HK-2 (cell line): ENCODE data around the gene CNTNAP1.

Source experiments
- DNase-seq: peaks from one replicate; pipeline ENCODE4 v3.0.0-alpha.2; 2018; ENCODE audit not compliant: unreplicated experiment

Gene CNTNAP1

DNA sequence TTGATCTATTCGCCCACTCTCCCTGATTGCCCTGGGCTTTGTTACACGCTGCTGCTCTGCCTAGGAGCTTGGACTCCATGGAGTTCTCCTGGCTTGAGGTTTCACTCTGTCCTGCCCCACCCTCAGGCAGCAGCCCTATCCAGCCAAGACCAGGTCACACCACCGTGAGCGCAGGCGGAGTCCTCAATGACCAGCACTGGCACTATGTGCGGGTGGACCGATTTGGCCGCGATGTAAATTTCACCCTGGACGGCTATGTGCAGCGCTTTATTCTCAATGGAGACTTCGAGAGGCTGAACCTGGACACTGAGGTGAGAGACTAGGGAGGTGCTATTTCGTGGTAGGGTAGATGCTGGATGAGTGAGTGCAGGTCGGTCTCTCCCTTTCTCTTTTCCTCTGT is 3.5 kb downstream of the CNTNAP1 start:
- no peak for DNase-seq

DNA sequence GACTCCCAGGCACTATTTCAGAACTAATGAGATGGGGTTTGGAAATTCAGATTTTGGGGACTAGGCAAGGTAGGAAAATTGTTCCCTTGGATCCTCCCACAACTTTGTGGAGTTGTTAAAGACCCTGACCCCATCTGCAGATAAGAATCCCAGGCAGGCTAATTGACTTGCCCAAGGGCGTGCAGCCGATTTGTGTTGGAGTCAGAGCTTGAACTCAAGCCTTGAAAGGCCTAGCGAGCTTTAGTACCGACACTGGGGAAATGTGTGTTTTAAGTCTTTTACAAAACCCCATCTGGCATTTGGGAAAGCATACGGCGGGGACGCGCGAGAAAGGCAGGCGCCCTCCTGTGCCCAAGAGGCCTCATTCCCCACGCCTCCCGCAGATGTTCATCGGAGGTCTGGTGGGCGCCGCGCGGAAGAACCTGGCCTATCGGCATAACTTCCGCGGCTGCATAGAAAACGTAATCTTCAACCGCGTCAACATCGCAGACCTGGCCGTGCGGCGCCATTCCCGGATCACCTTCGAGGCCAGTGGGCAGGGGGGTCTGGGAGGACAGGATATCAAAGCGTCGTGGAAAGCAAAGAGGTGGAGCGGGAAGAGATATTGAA is 4.3 kb downstream of the CNTNAP1 start:
- no peak for DNase-seq

DNA sequence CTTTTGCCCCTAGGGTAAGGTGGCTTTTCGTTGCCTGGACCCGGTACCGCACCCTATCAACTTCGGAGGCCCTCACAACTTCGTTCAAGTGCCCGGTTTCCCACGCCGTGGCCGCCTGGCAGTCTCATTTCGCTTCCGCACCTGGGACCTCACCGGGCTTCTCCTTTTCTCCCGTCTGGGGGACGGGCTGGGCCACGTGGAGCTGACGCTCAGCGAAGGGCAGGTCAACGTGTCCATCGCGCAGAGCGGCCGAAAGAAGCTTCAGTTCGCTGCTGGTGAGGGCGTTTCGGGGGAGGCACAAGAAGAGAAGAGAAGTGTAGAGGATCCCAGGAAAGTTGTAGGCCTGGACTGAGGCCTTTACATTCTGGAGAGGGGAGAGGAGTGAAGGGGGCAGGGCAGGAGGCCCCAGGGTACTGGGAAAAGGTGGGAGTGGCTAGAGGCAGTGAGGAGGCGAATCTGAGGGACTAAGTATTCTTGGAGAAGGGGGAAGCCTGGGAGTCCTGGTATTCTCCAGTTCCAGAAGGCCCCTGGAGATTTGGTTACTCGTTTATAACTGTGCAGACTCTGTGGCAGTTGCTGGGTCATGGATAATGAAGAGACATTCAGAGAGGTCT is 5.5 kb downstream of the CNTNAP1 start:
- no peak for DNase-seq

DNA sequence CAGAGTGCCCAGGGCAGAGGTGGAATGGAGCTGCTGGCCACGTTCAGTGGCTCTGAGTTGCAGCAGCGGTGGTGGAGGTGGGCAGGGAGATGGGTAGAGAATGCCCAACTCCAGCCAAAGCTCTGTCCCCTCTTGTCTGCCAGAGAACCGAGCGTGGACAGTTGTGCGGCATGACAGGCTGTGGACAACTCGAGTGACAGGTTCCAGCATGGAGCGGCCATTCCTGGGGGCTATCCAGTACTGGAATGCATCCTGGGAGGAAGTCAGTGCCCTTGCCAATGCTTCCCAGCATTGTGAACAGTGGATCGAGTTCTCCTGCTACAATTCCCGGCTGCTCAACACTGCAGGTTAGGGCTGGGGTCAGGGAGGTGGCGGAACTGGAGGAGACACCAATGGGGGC is 8.3 kb downstream of the CNTNAP1 start:
- DNase-seq, result no peak

DNA sequence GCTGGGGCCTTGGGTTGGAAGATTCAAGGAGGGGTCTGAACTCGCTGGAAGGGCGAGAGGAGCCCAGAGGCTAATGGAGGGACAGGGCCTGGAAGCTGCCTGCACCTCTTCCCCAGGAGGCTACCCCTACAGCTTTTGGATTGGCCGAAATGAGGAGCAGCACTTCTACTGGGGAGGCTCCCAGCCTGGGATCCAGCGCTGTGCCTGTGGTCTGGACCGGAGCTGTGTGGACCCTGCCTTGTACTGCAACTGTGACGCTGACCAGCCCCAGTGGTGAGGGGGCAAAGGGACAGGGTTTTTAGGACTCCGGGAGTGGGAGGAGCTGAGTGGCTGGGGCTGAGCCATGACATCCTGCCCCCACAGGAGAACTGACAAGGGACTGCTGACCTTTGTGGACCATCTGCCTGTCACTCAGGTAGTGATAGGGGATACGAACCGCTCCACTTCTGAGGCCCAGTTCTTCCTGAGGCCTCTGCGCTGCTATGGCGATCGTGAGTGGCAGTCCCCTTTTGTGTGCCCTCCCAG is 8.8 kb downstream of the CNTNAP1 start:
- DNase-seq, result no peak

- no peak for DNase-seq
Measured at GRCh38 chr17:42692489-42692888, 10.2 kb downstream of the CNTNAP1 start.

DNA sequence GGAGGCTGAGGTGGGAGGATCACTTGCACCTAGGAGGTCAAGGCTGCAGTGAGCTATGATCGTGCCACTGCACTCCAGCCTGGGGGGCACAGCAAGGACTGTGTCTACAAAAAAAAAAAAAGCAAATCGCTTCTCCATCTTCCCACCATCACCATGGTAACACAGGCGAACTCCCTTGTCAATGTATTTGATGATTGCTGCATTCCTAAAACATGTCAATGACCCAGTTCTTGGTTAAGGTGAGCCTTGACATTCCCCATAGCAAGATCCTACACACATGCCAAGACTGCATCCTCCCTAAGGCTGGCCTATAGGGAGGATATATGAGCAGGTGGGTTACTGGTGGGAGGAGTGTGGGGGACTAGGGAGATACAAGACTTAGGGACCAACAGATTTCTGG is 12.2 kb downstream of the CNTNAP1 start:
- no peak for DNase-seq

DNA sequence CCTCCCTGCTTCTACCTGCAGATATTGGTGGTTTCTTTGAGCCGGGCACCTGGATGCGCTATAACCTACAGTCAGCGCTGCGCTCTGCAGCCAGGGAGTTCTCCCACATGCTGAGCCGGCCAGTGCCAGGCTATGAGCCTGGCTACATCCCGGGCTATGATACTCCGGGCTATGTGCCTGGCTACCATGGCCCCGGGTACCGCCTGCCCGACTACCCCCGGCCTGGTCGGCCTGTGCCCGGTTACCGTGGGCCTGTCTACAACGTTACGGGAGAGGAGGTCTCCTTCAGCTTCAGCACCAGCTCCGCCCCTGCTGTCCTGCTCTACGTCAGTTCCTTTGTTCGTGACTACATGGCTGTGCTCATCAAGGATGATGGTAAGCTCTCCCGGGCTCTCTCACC is 13.2 kb downstream of the CNTNAP1 start:
- no peak for DNase-seq

- no peak for DNase-seq
Measured at GRCh38 chr17:42697108-42697811, 14.9 kb downstream of the CNTNAP1 start.

GRCh38 chr17:42698736-42699414 is 16.5 kb downstream of the CNTNAP1 start:
- DNase-seq, result no peak

GRCh38 chr17:42699415-42699740 is 17.0 kb downstream of the CNTNAP1 start:
- no peak for DNase-seq

GRCh38 chr17:42700586-42701289 is 18.4 kb downstream of the CNTNAP1 start:
- DNase-seq, result no peak

DNA sequence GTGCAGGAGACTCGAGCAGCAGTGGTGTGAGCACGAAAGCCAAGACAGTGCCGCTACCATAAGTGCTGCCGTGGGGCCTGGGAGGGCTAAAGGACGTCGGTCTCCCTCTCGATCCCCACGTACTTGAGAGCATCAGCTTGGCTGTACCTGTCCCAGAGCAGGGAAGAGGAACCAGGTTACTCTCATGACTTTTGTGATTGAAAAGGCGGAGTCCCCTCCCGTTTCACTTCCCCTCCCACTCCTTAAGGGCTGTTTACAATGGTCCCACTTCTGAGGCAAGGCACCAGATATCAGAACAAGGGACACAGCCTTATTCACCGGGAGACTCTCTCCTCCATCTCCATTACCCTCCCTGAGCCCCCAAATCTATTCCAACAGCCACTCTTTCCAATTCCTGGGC is 20.1 kb downstream of the CNTNAP1 start:
- no peak for DNase-seq

DNA sequence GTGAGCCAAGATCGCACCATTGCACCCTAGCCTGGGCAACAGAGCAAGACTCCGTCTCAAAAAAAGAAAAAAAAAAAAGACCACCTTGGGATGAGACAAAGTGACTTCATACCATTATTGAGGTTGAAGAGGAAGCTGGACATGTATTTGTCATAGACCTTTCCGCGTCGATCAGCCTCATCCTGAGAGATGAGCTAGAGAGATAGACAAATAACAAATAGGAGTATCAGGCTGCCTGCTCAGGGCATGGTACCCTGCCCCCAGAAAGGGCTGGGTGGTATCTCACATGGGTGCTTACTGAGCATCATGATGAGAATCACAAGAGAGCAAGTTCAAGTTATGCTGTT is 22.1 kb downstream of the CNTNAP1 start:
- DNase-seq, result no peak

GRCh38 chr17:42704837-42705494 is 22.6 kb downstream of the CNTNAP1 start:
- no peak for DNase-seq

DNA sequence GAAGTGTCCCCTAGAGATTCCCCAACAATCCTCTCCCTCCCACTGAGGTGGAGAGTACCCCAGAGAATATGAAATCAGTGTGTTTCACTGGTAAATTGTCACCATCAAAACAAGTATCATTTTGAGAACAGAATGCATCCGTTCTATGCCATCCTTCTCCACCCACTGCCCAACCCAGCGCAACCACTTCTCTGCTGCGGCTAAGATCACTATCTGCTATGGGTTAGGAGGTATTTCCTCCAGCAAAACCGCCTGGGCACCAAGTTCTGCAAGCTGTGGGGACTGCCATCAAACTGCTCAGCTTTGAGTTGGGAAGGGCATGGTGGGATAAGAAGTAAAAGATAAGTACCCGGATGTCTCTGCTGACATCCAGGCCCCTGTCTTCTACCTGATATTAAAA is 24.4 kb downstream of the CNTNAP1 start:
- DNase-seq, result no peak

DNA sequence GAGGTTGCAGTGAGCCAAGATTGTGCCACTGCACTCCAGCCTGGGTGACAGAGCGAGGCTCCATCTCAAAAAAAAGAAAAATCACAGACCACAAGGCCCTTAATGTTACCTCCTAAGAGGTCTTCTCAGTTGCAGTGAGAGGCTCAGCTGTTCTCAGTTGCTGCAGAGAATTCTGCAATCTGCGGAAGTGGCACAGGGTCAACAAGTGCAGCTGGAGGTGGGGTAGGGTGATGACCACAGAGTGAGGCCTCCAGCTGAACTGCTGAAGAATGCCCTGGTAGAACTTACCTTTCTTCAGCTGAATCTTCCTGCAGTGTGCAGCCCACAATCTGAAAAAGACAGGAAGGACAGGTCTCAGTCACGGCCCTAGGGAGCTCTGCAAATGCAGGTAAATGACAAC is 26.3 kb downstream of the CNTNAP1 start:
- DNase-seq, result no peak

GRCh38 chr17:42709561-42709960 is 27.2 kb downstream of the CNTNAP1 start:
- DNase-seq, result no peak

DNA sequence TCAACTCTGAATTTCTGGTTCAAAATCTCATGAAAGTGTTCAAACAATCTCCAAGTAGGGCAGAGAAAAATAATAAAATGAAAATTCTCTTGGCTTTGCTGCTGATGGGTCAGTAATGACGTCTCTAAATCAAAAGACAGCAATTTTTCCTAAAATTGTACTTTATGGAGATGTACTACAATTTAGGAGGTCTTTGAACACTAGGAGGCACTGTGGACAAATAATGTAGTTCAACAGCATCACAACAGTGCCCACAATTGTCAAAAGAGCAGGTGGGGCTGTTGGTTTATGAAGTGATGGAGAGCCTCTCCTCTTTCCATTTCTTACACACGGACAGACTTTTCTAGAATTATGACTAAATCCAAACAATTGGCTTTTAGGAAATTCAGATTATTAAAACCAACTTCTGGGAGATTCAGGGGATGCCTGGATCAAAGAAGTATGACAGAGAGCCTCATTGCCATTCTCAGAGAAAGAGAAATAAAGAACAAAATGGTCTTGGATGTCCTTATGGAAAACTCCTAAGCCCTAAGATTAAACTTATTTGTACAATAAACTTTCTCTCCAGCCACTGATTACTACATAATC is 38.8 kb downstream of the CNTNAP1 start:
- no peak for DNase-seq

DNA sequence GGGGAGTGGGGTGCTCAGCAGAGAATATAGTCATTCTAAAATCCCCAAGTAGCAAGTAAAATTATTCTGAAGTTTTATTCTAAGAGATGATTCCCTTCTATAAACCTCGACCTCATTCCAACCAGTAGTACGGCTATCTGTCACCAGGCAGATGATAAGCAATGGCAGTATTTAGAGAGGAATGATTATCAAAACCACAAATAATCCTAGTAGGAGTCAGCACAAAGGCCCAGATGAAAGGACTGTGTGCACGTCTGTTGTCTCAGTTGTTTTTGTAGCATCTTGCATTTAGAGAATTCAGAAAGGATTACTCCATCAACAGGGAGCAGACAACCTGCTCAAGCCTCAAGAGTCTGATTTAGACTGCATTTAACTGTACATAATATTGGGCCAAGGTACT is 41.3 kb downstream of the CNTNAP1 start:
- DNase-seq, result no peak

- DNase-seq, result no peak
Measured at GRCh38 chr17:42725143-42725542, 42.8 kb downstream of the CNTNAP1 start.
